Heart left ventricle (tissue), 16 donors: ENCODE results near the gene DKK3. TPM values are rescaled to one million over a fixed set of nuclear protein-coding genes. Genes with fewer than 3 reads are reported as not detected.
A peak's percentile ranks its signal among the peaks of the same experiment; 100 is the strongest.

Experiments
- ATAC-seq, 4 donors: fragments of 200-7000 bp; cut with Tn5 transposase; one replicate each; pipeline ENCODE4 v1.9.1; 2020 to 2022; ENCODE audit warnings: moderate library complexity in 4 of 4, mild to moderate bottlenecking in 3 of 4, moderate number of reproducible peaks in 1 of 4
- DNase-seq, 5 donors: peaks; one replicate each; pipeline ENCODE4 v3.0.0-alpha.2; 2020
- H3K27ac ChIP-seq, 12 donors: fragments of 200-600 bp; sonication (generic) in 4 of 12; one replicate each; pipeline versions ENCODE4 v1.5.0 to v1.8.0; 2016 to 2022; ENCODE audit warnings: mild to moderate bottlenecking in 2 of 12
- H3K27me3 ChIP-seq, 9 donors: fragments of 200-600 bp; sonication (generic) in 2 of 9; one replicate each; pipeline versions ENCODE4 v1.5.1 to v1.8.0; 2016 to 2022; ENCODE audit warnings: mild to moderate bottlenecking in 3 of 9
- H3K36me3 ChIP-seq, 9 donors: fragments of 200-600 bp; sonication (generic) in 2 of 9; one replicate each; pipeline versions ENCODE4 v1.5.0 to v1.8.0; 2018 to 2022; ENCODE audit warnings: mild to moderate bottlenecking in 2 of 9
- H3K4me1 ChIP-seq, 12 donors: fragments of 200-600 bp; sonication (generic) in 4 of 12; one replicate each; pipeline versions ENCODE4 v1.5.0 to v1.8.0; 2016 to 2022; ENCODE audit warnings: mild to moderate bottlenecking in 3 of 12
- H3K4me3 ChIP-seq, 12 donors: fragments of 200-600 bp; sonication (generic) in 4 of 12; one replicate each; pipeline versions ENCODE4 v1.5.0 to v1.8.0; 2017 to 2022; ENCODE audit warnings: mild to moderate bottlenecking in 9 of 12, moderate library complexity in 4 of 12
- H3K9me3 ChIP-seq, 12 donors: fragments of 200-600 bp; sonication (generic) in 4 of 12; one replicate each; pipeline versions ENCODE4 v1.5.0 to v1.8.0; 2016 to 2022; ENCODE audit warnings: mild to moderate bottlenecking in 1 of 12
- POLR2A ChIP-seq, 2 donors: fragments of 450-650 bp; IDR thresholded peaks; one replicate each; pipeline ENCODE4 v1.6.1; 2017; ENCODE audit warnings: antibody characterized with exemption in 2 of 2, mild to moderate bottlenecking in 2 of 2, moderate library complexity in 2 of 2
- WGBS, 4 donors: extraction: QIAGEN DNeasy Blood & Tissue Kit in 2 of 4; methylation state at CpG; one replicate each; pipeline versions ENCODE4 v1.1.5 to v1.1.7; 2013 to 2018; 5-methylcytosine and 5-hydroxymethylcytosine counted together
- intact Hi-C, 10 donors: fragments of 100-400 bp; cut with DNase I; formaldehyde crosslinking; loops; one replicate each; pipeline versions ENCODE4 v1.11.1 to v1.14.2; 2022
- polyA plus RNA-seq, 2 donors: library from polyadenylated mRNA; stranded (reverse); fragments of 200-250 nt; gene quantifications; one replicate each; pipeline ENCODE4 v1.2.3, GENCODE V29; 2013
- total RNA-seq, 9 donors: library from RNA; depleted of rRNA in 2 of 9; stranded (reverse); fragments of >200 nt in 2 of 9; fragmentation: NEBNext Ultra II Directional in 3 of 9; extraction: Animal tissue kit (Norgen Biotek cat#: 25700) in 3 of 9; gene quantifications; one replicate each; pipeline versions ENCODE4 v1.1.0 to v1.2.4, GENCODE V29; 2016 to 2023
- TF ChIP-seq, protein P1 (sequence below), 12 donors: fragments of 200-600 bp; sonication (generic) in 4 of 12; IDR thresholded peaks; one replicate each; pipeline versions ENCODE4 v1.5.0 to v1.8.0; 2018 to 2022; ENCODE audit warnings: antibody characterized with exemption in 12 of 12, mild to moderate bottlenecking in 5 of 12
- donor health status: ischemic (EF 13 %, LVEDD 7.1; RV severe dilation, severe dysfunction).
- donor health status: healthy with polysubstance abuse.
- donor health status: DM: no; HTN: yes; CAD: no.
- donor health status: DM: no; HTN: no; CAD: no.
- donor health status: ischemic (EF 25% LVEDD 6.9; RV normal size, moderate dysfunction).
- donor health status: ischemic (EF 25% LVEDD 5.7; RV mildly dilated, moderate dysfunction).
- donor health status: healthy.
- donor health status: DM: yes; HTN: yes; CAD: no.
- donor health status: ischemic (EF 35%, LVEDD 5.7; RV mildly dilated, moderate dysfunction).
- donor health status: nonischemic (EF 11% LVEDD 7.7; RV severe dilation, severe dysfunction).
- donor health status: DM: yes; HTN: yes; CAD: no.
- donor health status: PGD.
- donor health status: ischemic (EF 29% LVEDD 5.4; RV normal size, mild dysfunction).
- donor health status: nonischemic (EF 23%, LVEDD 6.1; RV moderate dilation, normal function).

DKK3 gene
- total and polyA plus RNA-seq, 11 donors: 117 to 851 (median 707) TPM

- peaks cover 0 to 7% (median 0%) of the 10 kb centered on the region in 12 donors for H3K9me3 ChIP-seq
- peak overlapping the region in 1 of 12 donors; percentile 0 for H3K27ac ChIP-seq
- ATAC-seq: peak; percentile 45 to 73 (median 64)
- DNase-seq: no peak
- no peaks in the 10 kb centered on the region for H3K36me3 ChIP-seq
- no peak overlapping the region for H3K4me3 ChIP-seq
- no peak for TF ChIP-seq POLR2A (IDR thresholded peaks at IDR 0.05)
- TF ChIP-seq, protein P1, sequence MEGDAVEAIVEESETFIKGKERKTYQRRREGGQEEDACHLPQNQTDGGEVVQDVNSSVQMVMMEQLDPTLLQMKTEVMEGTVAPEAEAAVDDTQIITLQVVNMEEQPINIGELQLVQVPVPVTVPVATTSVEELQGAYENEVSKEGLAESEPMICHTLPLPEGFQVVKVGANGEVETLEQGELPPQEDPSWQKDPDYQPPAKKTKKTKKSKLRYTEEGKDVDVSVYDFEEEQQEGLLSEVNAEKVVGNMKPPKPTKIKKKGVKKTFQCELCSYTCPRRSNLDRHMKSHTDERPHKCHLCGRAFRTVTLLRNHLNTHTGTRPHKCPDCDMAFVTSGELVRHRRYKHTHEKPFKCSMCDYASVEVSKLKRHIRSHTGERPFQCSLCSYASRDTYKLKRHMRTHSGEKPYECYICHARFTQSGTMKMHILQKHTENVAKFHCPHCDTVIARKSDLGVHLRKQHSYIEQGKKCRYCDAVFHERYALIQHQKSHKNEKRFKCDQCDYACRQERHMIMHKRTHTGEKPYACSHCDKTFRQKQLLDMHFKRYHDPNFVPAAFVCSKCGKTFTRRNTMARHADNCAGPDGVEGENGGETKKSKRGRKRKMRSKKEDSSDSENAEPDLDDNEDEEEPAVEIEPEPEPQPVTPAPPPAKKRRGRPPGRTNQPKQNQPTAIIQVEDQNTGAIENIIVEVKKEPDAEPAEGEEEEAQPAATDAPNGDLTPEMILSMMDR (IDR thresholded peaks at IDR 0.05): no peak
- H3K4me1 ChIP-seq: peaks cover 0 to 28% (median 2%) of the 10 kb centered on the region in 12 donors
- H3K27me3 ChIP-seq: no peaks in the 10 kb centered on the region
- WGBS, 4 donors: 64 to 72% (median 67%) methylated on average over 2 of the region's 2 CpGs
- intact Hi-C loops: loop anchor here in 1 of 10 donors (5.0 kb wide), 2 partner anchors 61 to 91 kb away; no protein-coding TSS in a partner anchor
These were observed 19.9 kb upstream of the DKK3 start for GRCh38 chr11:12028303-12028702.

- Histone ChIP-seq H3K4me3 (no peak overlapping the region), H3K27me3 (no peaks in the 10 kb centered on the region), H3K4me1 (peaks cover 0 to 22% (median 0%) of the 10 kb centered on the region in 12 donors), H3K27ac (no peak overlapping the region), H3K36me3 (no peaks in the 10 kb centered on the region), H3K9me3 (peaks cover 0 to 7% (median 0%) of the 10 kb centered on the region in 12 donors)
- DNase-seq: no peak
- ATAC-seq: no peak
- TF ChIP-seq POLR2A (IDR thresholded peaks at IDR 0.05): no peak
- TF ChIP-seq, protein P1 (IDR thresholded peaks at IDR 0.05): no peak
- 92 to 95% (median 93%) methylated on average over 4 of the region's 4 CpGs for WGBS, 4 donors
- intact Hi-C loops: loop anchor here in 1 of 10 donors (5.0 kb wide), 2 partner anchors 59 to 89 kb away; no protein-coding TSS in a partner anchor
These were observed 18.1 kb upstream of the DKK3 start for GRCh38 chr11:12026331-12027211.

GRCh38 chr11:12024254-12024926, 16.0 kb upstream of the DKK3 start:
- DNase-seq (no peak), ATAC-seq (no peak)
- no peak overlapping the region for H3K4me3 ChIP-seq
- H3K36me3 ChIP-seq: no peaks in the 10 kb centered on the region
- no peaks in the 10 kb centered on the region for H3K27me3 ChIP-seq
- H3K9me3 ChIP-seq: peaks cover 0 to 7% (median 0%) of the 10 kb centered on the region in 12 donors
- peaks cover 0 to 36% (median 7%) of the 10 kb centered on the region in 12 donors for H3K4me1 ChIP-seq
- WGBS, 4 donors: 71 to 88% (median 72%) methylated on average over 4 of the region's 4 CpGs
- no peak for TF ChIP-seq POLR2A (IDR thresholded peaks at IDR 0.05)
- TF ChIP-seq, protein P1 (IDR thresholded peaks at IDR 0.05): no peak
- intact Hi-C loops: loop anchor here in 1 of 10 donors (5.0 kb wide), 1 partner anchor 52 kb away; no protein-coding TSS in a partner anchor
- no peak overlapping the region for H3K27ac ChIP-seq

- no peak overlapping the region for H3K4me3 ChIP-seq
- intact Hi-C loops: loop anchor here in 1 of 10 donors (5.0 kb wide), 1 partner anchor 51 kb away; no protein-coding TSS in a partner anchor
- H3K27ac ChIP-seq: no peak overlapping the region
- H3K27me3 ChIP-seq: no peaks in the 10 kb centered on the region
- ATAC-seq: no peak
- 98 to 100% (median 99%) methylated on average over 1 of the region's 1 CpG for WGBS, 4 donors
- TF ChIP-seq POLR2A (IDR thresholded peaks at IDR 0.05): no peak
- TF ChIP-seq, protein P1 (IDR thresholded peaks at IDR 0.05): no peak
- H3K9me3 ChIP-seq: peaks cover 0 to 7% (median 0%) of the 10 kb centered on the region in 12 donors
- no peaks in the 10 kb centered on the region for H3K36me3 ChIP-seq
- H3K4me1 ChIP-seq: peaks cover 0 to 37% (median 20%) of the 10 kb centered on the region in 12 donors
- DNase-seq: no peak
These were observed 14.6 kb upstream of the DKK3 start for GRCh38 chr11:12023015-12023414.
